HepG2 (cell line): ENCODE measurements around the gene SUSD6. TPM values are rescaled to one million over a fixed set of nuclear protein-coding genes. Genes with fewer than 3 reads are reported as not detected.

Source experiments
- ATAC-seq: fragments of 200-7000 bp; cut with Tn5 transposase; 3 replicates; pipeline ENCODE4 v1.9.1; 2020; ENCODE audit warnings: mild to moderate bottlenecking, moderate library complexity
- BruUV-seq: library from RNA; stranded (reverse); fragments of 400-500 nt; replicated peaks from 2 replicates; lab custom pipeline; 2021; lab: Mats Ljungman, UMichigan
- CTCF ChIA-PET: fragments of 300-600 bp; formaldehyde crosslinking; extraction: SDS; loops from one replicate; lab custom pipeline; 2021; ENCODE audit warnings: low total read pairs, inconsistent platforms, low intra/inter-chr PET ratio; lab: Yijun Ruan, JAX
- POLR2A ChIA-PET: fragments of 350-600 bp; sonication (Branson Sonifier 250); formaldehyde crosslinking; loops from one replicate; lab custom pipeline; 2020; ENCODE audit warnings: antibody characterized with exemption, inconsistent platforms; lab: Yijun Ruan, JAX
- DNase-seq: peaks from one replicate; pipeline ENCODE4 v3.0.0-alpha.2; 2015; ENCODE audit warnings: low spot score
- FAIRE-seq: peaks from 3 replicates; lab custom pipeline; 2011; peaks lifted over from hg19 to GRCh38; lab: Jason Lieb, UNC
- H2AFZ ChIP-seq: one replicate; pipeline ENCODE4 v1.6.1; 2011; ENCODE audit warnings: low read length, inconsistent platforms
- H3K27ac ChIP-seq: fragments of 300-600 bp; 3 replicates; pipeline ENCODE4 v1.8.0; 2011; ENCODE audit warnings: mixed run types, mild to moderate bottlenecking, mixed read lengths, low read length, inconsistent platforms; ENCODE audit not compliant: insufficient read depth; ENCODE audit errors: extremely low read length
- H3K27me3 ChIP-seq, 2 experiments: fragments of 200-600 bp in 1 of 2; 2 replicates in 1 of 2; 3 replicates in 1 of 2; pipeline versions ENCODE4 v1.6.0 to v1.8.0; 2011; ENCODE audit warnings: low read length in 2 of 2, mild to moderate bottlenecking in 2 of 2, moderate library complexity in 2 of 2, inconsistent platforms in 1 of 2; ENCODE audit not compliant: insufficient read depth in 2 of 2, control insufficient read depth in 1 of 2
- H3K36me3 ChIP-seq, 2 experiments: fragments of 200-600 bp in 1 of 2; replicated peaks in 1 of 2; 2 replicates in 1 of 2; 3 replicates in 1 of 2; pipeline versions ENCODE4 v1.5.1 to v1.8.0; 2011; ENCODE audit warnings: low read length in 2 of 2, inconsistent platforms in 1 of 2; ENCODE audit not compliant: insufficient read depth in 2 of 2, control insufficient read depth in 1 of 2
- H3K4me1 ChIP-seq: 2 replicates; pipeline ENCODE4 v1.5.1; 2012; ENCODE audit warnings: low read length, inconsistent platforms; ENCODE audit not compliant: insufficient read depth
- H3K4me2 ChIP-seq: 2 replicates; pipeline ENCODE4 v1.6.0; 2011; ENCODE audit warnings: low read depth, low read length, inconsistent platforms
- H3K4me3 ChIP-seq, 3 experiments: fragments of 200-600 bp in 1 of 3; sonication (generic), shearing (Covaris generic) in 1 of 3; replicated peaks in 1 of 3; 2 replicates each; pipeline ENCODE4 v1.5.1; 2011 to 2016; ENCODE audit warnings: low read length in 3 of 3, inconsistent platforms in 2 of 3, low read depth in 2 of 3, mild to moderate bottlenecking in 2 of 3, control low read depth in 1 of 3, mixed read lengths in 1 of 3; ENCODE audit not compliant: insufficient read depth in 1 of 3
- H3K79me2 ChIP-seq: one replicate; pipeline ENCODE4 v1.6.1; 2011; ENCODE audit warnings: low read length, inconsistent platforms; ENCODE audit not compliant: insufficient read depth
- H3K9ac ChIP-seq: 2 replicates; pipeline ENCODE4 v1.6.0; 2011; ENCODE audit warnings: mild to moderate bottlenecking, low read depth, low read length, inconsistent platforms; ENCODE audit not compliant: insufficient read depth
- H3K9me3 ChIP-seq: 2 replicates; pipeline ENCODE4 v1.5.1; 2012; ENCODE audit warnings: mild to moderate bottlenecking, low read length
- H4K20me1 ChIP-seq: 2 replicates; pipeline ENCODE4 v1.6.0; 2011; ENCODE audit warnings: inconsistent platforms, mild to moderate bottlenecking, low read length, moderate library complexity; ENCODE audit not compliant: insufficient read depth
- BRCA1 ChIP-seq: sonication (generic); formaldehyde crosslinking; IDR thresholded peaks from 2 replicates; pipeline ENCODE4 v1.4.0; 2020; ENCODE audit warnings: missing genetic modification reagents
- FOXA3 ChIP-seq: IDR thresholded peaks from 2 replicates; pipeline ENCODE4 v1.6.1; 2016; ENCODE audit warnings: missing genetic modification reagents, missing compliant biosample characterization
- HOXA5 ChIP-seq: sonication (generic); formaldehyde crosslinking; IDR thresholded peaks from 2 replicates; pipeline ENCODE4 v1.4.0; 2020; ENCODE audit warnings: missing genetic modification reagents
- NONO ChIP-seq, 2 experiments: fragments of 450-650 bp in 1 of 2; sonication (generic) in 1 of 2; formaldehyde crosslinking in 1 of 2; IDR thresholded peaks in 1 of 2; conservative IDR thresholded peaks in 1 of 2; 2 replicates each; pipeline versions ENCODE4 v1.6.1 to v1.8.0; 2017 to 2022; ENCODE audit warnings: mild to moderate bottlenecking in 1 of 2, missing genetic modification reagents in 1 of 2, moderate library complexity in 1 of 2
- POGK ChIP-seq: sonication (generic); formaldehyde crosslinking; conservative IDR thresholded peaks from 2 replicates; pipeline ENCODE4 v1.8.0; 2022; ENCODE audit warnings: mild to moderate bottlenecking, moderate library complexity, missing genetic modification reagents
- POLR2G ChIP-seq: fragments of 200-400 bp; formaldehyde crosslinking; IDR thresholded peaks from 2 replicates; pipeline ENCODE4 v1.6.1; 2018; ENCODE audit warnings: mild to moderate bottlenecking, low read depth, low read length, moderate library complexity
- RFX5 ChIP-seq: IDR thresholded peaks from 2 replicates; pipeline ENCODE4 v1.6.1; 2011; ENCODE audit warnings: low read depth, low read length, improper control_type of control experiment
- XBP1 ChIP-seq: sonication (generic); formaldehyde crosslinking; IDR thresholded peaks from 2 replicates; pipeline ENCODE4 v1.5.0; 2020; ENCODE audit warnings: missing genetic modification reagents
- ZC3H4 ChIP-seq: sonication (generic); formaldehyde crosslinking; IDR thresholded peaks from 2 replicates; pipeline ENCODE4 v1.4.0; 2020; ENCODE audit warnings: missing genetic modification reagents, borderline replicate concordance
- ZNF501 ChIP-seq: sonication (generic); formaldehyde crosslinking; IDR thresholded peaks from 2 replicates; pipeline ENCODE4 v1.5.1; 2020; ENCODE audit warnings: mild to moderate bottlenecking, moderate library complexity, missing genetic modification reagents
- ZNF839 ChIP-seq: sonication (generic); formaldehyde crosslinking; IDR thresholded peaks from 2 replicates; pipeline ENCODE4 v1.4.0; 2020; ENCODE audit warnings: missing genetic modification reagents, mild to moderate bottlenecking, borderline replicate concordance
- ZSCAN29 ChIP-seq: sonication (generic); formaldehyde crosslinking; conservative IDR thresholded peaks from 2 replicates; pipeline ENCODE4 v1.4.0; 2020; ENCODE audit warnings: mild to moderate bottlenecking, missing genetic modification reagents
- WGBS: methylation state at CpG from one replicate; pipeline ENCODE4 v1.1.6; 2017; ENCODE audit warnings: low lambda C conversion rate; 5-methylcytosine and 5-hydroxymethylcytosine counted together
- in situ Hi-C: cut with HindIII; loops from 2 replicates; pipeline ENCODE4 v1.10.0; 2017; ENCODE audit warnings: low pct_unique_long_range_greater_than_20kb; ENCODE audit not compliant: extremely low pct_ligation_motif_present
- intact Hi-C: fragments of 100-400 bp; cut with micrococcal nuclease; formaldehyde crosslinking; loops from one replicate; pipeline ENCODE4 v1.10.0; 2022; ENCODE audit not compliant: unreplicated experiment
- polyA plus RNA-seq, 8 experiments: library from polyadenylated mRNA; depleted of rRNA in 3 of 8; stranded (reverse) in 7 of 8; unstranded in 1 of 8; fragments of >200 nt; fragmentation: Illumina TruSeq in 4 of 8; extraction: Trizol in 4 of 8; gene quantifications; 2 replicates each; pipeline versions ENCODE4 v1.2.1 to v1.2.3, GENCODE V29; 2011 to 2016; ENCODE audit warnings: low read depth in 4 of 8, missing spikeins in 1 of 8, mixed read lengths in 1 of 8; ENCODE audit not compliant: insufficient read depth in 1 of 8
- total RNA-seq, 5 experiments: library from RNA; depleted of rRNA; stranded (reverse); fragments of >200 nt; fragmentation: Illumina TruSeq; extraction: Trizol; gene quantifications; 2 replicates each; pipeline ENCODE4 v1.2.3, GENCODE V29; 2016; ENCODE audit warnings: low read depth in 1 of 5

The SUSD6 gene
- total and polyA plus RNA-seq, 2 of the 13 experiments (the other 11 are each of a cell fraction or from before 2014, with no cell fraction given), result 7.2 to 7.4 TPM

- 95% methylated on average over 3 of the region's 3 CpGs for WGBS
- no peak overlapping the region for H2AFZ ChIP-seq
- DNase-seq (no peak), FAIRE-seq (no peak), ATAC-seq (no peak)
- no peaks in the 10 kb centered on the region for H3K27me3 ChIP-seq
- BruUV-seq, result no TSS peak
- no peaks in the 10 kb centered on the region for H3K36me3 ChIP-seq
- peaks cover 2% of the 10 kb centered on the region for H3K79me2 ChIP-seq
- peak overlapping the region; percentile 8 for H3K27ac ChIP-seq
- no peaks in the 10 kb centered on the region for H3K9me3 ChIP-seq
- no peaks in the 10 kb centered on the region for H4K20me1 ChIP-seq
- ChIA-PET POLR2A (interaction anchor here (0.6 to 1.1 kb wide), 4 partner anchors 10 to 87 kb away, joined by 3 to 4 read pairs (median 4); no protein-coding TSS in a partner anchor), CTCF (no interaction called here)
- intact Hi-C loops (no loop called here), in situ Hi-C loops (no loop called here)
- peak overlapping the region; percentile 48; the same call in 1 of the 2 replicates for H3K4me2 ChIP-seq
- TF ChIP-seq ZSCAN29 (CRISPR knock-in tag) (0 out of 2 replicates have a peak, but pooled peaks have one; percentile 25), FOXA3 (no peak)
- TF ChIP-seq, all 625 proteins: peak for 1
- no peak overlapping the region for H3K9ac ChIP-seq
- H3K4me3 ChIP-seq, result no peak overlapping the region
- peaks cover 100% of the 10 kb centered on the region for H3K4me1 ChIP-seq
Measured at GRCh38 chr14:69693145-69693544, 81.7 kb downstream of the SUSD6 start.

GRCh38 chr14:69693801-69694729 is 82.7 kb downstream of the SUSD6 start:
- Histone ChIP-seq H4K20me1 (no peaks in the 10 kb centered on the region), H3K27me3 (no peaks in the 10 kb centered on the region), H3K4me1 (peaks cover 100% of the 10 kb centered on the region), H3K9ac (peak overlapping the region; percentile 57), H3K36me3 (no peaks in the 10 kb centered on the region), H3K4me3 (no peak overlapping the region), H3K79me2 (peaks cover 2% of the 10 kb centered on the region), H3K4me2 (peak overlapping the region; percentile 59), H3K9me3 (no peaks in the 10 kb centered on the region), H3K27ac (peak overlapping the region; percentile 86), H2AFZ (no peak overlapping the region)
- CTCF ChIA-PET, result no interaction called here
- BruUV-seq, result no TSS peak
- intact Hi-C loops (no loop called here), in situ Hi-C loops (no loop called here)
- DNase-seq, result peak; percentile 86
- POLR2A ChIA-PET, result interaction anchor here (0.7 to 1.7 kb wide), 5 partner anchors 10 to 83 kb away, joined by 3 to 7 read pairs (median 3); partner anchors contain the start of gene SUSD6
- peak; percentile 92 for FAIRE-seq
- peak; percentile 88 for ATAC-seq
- 50% methylated on average over 4 of the region's 4 CpGs for WGBS
- TF ChIP-seq POGK (CRISPR knock-in tag) (no peak), HOXA5 (CRISPR knock-in tag) (no peak), NONO (IDR thresholded peaks at IDR 0.05) (no peak), NONO (CRISPR knock-in tag; conservative IDR thresholded peaks at IDR 0.05) (no peak), POLR2G (no peak), ZNF501 (CRISPR knock-in tag) (no peak), RFX5 (no peak), ZC3H4 (no peak), ZNF839 (no peak), XBP1 (CRISPR knock-in tag) (no peak), BRCA1 (CRISPR knock-in tag) (no peak)
